HG03108 (cell line): ENCODE results near the gene RAD51B.
"Not testable (repeated sequence)": the region's sequence is repeated elsewhere in the genome, so short reads cannot be mapped to it uniquely, and the experiment has no call there.

ENCODE experiments used
- ATAC-seq: cut with Tn5 transposase; IDR thresholded peaks from one replicate; pipeline ENCODE4 v1.9.1; 2021; ENCODE audit warnings: moderate library complexity; ENCODE audit not compliant: unreplicated experiment

The RAD51B gene

DNA sequence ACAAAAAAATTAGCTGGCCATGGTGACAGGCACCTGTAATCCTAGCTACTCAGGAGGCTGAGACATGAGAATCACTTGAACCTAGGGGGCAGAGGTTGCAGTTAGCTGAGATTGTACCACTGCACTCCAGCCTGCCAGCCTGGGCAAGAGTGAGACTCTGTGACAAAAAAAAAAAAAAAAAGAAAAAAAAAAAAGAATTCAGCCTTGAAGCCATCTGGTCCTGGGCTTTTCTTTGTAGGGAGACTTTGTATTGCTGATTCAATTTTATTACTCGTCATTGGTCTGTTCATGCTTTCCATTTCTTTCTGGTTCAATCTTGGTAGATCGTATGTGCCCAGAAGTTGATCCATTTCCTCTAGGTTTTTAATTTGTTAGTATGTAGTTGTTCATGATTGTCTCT, 243.1 kb downstream of the RAD51B start:
- ATAC-seq: no peak

DNA sequence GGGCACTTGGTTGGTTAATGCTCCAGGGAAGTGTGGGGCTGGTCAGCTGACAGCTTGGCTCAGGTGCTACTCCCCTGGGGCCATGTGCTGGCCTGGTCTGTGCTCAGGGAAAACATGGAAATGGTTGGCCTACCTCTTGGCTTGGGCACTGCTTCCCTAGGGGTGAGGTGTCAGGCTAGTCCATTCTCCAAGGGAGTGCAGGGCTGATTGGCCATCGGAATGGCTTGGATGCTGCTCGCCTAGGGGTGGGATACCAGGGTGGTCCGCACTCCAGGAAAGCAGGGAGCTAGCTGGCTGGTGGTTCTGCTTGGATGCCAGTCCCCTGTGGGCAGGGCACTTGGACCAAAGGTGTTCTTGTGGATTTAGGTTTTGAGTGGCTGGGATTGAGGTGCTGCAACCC, 245.7 kb downstream of the RAD51B start:
- ATAC-seq: no peak

DNA sequence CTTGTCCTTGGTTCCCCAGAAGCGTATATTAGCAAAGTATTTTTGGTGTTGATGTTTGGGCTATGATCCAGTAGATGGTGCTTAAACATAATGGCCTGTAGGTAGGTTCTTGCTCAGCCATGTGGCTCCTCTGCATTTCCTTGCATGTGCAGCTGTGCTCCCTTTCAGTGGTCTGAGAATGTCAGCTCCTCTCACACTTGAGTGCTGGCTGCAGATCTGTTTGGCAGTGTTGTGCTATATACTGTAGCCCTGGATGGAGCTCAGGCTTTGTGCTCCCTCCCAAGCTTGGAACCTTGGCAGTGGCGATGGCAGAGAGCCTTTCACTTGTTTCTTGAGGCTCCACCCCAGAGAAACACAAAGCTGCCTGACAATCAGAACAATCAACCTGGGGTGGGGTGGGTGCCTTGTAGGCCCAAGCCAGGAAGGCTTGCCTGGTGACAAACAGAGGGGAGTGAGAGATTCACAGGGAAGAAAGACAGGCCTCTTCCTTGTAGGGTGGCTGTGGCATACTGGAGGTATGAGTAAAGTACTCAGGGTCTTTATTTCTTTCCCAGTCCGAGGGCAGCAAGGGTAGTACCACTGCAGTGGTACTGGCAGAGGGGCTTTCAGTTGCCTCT, 255.3 kb downstream of the RAD51B start:
- ATAC-seq: no peak

DNA sequence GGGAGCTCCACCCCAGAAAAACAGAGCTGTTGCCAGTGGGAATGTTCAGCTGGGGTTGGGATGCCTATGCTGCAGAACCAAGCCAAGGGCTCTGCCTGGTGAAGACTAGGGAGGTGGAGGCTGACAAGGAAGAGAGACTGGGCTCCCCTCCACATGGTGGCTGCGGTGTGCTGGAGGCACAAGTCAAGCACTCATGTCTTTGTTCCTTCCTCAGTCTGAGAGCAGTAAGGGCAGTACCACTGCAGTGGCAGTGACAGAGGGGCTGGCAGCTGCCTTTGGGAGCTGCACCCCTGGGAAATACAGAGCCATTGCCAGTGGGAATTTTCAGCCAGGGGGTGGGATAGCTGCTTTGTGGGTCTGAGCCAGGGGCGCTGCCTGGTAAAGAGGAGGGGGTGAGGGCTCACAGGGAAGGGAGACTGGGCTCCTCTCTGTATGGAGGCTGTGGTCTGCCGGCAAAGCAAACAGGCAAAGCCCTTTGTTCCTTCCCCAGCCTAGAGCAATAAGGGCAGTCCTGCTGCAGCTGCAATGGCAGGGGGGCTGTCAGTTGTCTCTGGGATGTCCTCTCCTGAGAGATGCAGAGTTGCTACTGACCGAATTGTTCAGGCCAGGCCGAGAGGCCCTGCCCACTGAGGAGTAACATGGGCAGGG, 255.9 kb downstream of the RAD51B start:
- ATAC-seq: no peak

GRCh38 chr14:68076451-68076850, 256.9 kb downstream of the RAD51B start:
- no peak for ATAC-seq

- ATAC-seq: no peak
Measured at GRCh38 chr14:68079941-68080697, 260.5 kb downstream of the RAD51B start.

DNA sequence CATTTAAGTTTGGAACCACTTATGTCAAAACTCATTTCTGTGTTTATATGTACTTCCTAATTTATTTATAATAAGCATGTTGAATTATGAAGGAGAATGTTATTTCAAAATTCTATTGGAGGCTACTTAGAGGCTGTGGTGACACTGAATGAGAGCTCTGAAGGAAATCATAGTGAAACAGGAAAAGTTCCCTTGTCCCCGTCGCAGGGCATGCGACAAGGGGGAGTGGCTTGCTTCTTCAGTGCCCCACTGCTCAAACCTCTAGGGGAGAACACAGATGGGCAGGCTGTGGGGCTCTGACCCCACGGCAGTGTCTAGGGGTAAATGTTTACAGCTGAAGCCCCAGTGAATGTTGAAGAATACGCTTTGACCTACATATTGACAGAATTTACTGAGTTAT, 261.9 kb downstream of the RAD51B start:
- no peak for ATAC-seq

DNA sequence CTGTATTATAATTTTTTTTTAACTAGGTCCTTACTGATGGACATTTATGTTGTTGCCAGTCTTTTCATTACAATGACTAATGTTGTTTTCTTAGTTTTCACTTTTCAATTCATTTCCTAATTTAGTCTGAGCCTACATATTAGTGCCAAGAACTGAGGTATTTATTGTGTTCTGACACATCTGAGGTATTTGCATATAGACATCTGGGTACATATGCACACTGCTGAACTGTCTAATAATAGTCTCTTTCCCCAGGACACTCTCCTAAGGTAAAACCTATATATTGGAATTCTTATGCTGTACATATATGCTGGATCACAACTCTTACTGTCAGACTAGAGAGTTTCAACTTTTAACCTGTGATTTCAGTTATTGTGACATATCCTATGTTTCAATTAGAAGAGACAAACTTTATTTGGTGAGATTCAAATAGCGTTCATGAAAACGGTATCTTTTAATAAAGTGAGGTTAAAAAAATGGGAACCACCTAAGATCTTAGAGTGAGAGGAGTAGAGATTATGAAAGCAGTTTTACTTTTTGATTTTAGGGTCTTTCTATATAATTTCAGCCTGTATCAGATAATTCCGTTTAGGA, 263.2 kb downstream of the RAD51B start:
- no peak for ATAC-seq

GRCh38 chr14:68084256-68084655, 264.7 kb downstream of the RAD51B start:
- ATAC-seq: no peak

- no peak for ATAC-seq
Measured at GRCh38 chr14:68085742-68086141, 266.2 kb downstream of the RAD51B start.

GRCh38 chr14:68088451-68088854, 268.9 kb downstream of the RAD51B start:
- no peak for ATAC-seq

DNA sequence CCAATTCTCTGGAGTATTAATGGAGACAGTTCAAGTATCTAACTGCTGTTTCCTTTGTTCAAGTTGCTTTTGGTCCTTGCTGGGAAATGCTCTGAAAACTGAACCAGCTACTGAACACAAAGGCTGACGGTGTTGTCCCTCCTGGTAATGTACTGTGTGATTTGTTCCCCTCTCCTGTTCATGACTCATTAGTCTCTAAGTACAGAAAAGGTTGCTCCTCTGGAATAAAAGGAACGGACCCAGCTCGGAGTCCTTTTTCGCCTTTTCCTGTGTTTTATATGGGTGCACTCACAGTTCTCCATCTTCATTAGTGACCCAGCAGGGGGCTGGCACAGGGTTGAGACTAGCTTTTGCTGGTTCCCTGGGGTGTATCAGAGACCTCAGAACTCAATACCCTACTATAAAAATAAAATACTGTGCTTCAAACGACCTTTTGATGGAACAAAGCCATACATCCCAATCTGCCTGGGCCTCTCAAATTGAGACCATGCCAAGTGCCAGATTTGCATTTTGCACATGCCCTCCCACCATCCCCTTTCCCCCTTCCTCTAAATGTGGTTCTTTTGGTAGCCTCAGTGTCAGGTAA, 269.7 kb downstream of the RAD51B start:
- ATAC-seq: no peak

DNA sequence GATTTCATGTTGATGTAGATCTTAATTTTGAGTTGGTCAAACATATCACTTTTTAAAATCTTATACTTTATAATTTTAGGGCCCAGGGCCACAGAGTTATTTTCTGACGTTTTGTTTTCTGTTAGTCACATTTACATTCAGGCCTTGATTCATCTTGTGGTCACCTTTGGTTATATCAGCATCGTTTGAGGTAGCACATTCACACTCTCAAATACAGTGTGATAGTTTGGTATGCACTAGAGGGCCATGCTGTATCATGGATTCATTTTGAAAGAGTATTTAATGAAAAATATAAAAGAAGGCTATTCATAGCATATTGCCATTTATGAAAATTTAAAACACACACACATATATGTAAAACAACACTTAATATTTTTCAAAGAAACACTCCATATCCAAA, 274.6 kb downstream of the RAD51B start:
- no peak for ATAC-seq

DNA sequence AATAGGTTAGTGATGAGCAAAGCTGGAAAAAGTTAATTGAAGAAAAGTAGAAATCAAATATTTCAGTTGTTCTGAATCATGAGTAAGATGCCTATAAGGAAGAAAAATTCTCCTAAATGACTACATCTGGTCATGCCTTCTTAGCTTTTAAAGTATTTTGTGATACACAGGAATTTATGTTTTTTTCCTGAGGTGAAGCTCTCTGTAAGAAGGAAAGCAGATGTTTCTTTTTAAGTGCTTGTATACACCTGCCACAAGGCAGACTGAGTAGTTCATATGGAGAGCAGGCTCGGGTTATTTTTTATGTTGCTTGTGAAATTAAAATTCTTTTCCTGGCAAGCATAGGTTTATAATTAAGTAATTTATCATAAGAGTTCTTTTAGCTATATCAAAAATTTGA, 275.2 kb downstream of the RAD51B start:
- no peak for ATAC-seq

DNA sequence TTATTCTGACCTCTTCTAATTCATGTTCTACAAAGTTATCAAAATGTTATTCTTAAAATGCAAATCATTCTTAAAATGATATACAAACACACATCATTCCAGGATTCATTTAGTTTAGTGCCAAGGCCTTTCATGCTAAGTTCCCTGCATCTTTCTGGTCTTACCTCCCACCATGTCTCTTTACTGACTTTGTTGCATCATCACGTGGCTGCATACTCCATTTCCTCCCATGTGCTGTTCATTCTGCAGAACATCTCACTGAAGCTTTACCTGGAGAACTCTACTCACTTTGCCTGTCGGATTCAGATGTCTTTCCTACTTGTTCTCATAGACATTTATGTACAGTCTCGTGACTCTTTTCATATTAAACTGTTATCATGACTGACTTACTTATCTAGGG, 278.1 kb downstream of the RAD51B start:
- no peak for ATAC-seq

DNA sequence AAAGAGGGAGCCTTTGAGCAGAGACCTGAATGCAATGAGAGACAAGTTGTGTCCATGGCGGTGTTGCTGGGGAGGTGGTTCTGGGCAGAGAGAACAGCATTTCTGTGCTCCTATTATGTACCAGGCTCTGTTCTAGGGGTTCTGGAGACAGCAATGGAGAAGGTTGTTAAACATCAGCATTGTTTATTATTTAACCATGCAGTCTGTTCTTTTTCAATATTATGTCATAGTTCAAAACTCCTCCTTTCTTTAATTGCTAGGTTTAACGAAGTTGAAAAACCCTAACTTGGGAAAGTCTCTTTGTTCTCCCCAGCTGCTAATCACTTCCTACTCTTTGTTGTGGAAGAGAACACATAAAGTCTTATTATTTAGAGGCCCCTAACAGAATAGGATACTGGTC, 279.3 kb downstream of the RAD51B start:
- ATAC-seq: no peak

- no peak for ATAC-seq
Measured at GRCh38 chr14:68099495-68100045, 280.0 kb downstream of the RAD51B start.

DNA sequence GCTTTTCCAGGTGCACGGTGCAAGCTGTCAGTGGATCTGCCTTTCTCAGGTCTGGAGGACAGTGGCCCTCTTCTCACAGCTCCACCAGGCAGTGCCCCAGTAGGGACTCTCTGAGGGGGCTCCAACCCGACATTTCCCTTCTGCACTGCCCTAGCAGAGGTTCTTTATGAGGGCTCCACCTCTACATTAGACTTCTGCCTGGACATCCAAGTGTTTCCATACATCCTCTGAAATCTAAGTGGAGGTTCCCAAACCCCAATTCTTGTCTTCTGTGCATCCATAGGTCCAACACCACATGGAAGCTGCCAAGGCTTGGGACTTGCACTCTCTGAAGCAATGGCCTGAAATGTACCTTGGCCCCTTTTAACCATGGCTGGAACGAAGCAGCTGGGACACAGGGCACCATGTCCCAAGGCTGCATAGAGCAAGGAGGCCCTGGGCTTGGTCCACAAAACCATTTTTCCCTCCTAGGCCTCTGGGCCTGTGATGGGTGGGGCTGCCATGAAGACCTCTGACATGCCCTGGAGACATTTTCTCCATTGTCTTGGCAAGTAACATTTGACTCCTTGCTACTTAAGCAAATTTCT, 282.2 kb downstream of the RAD51B start:
- not testable (repeated sequence) for ATAC-seq

GRCh38 chr14:68103853-68104252, 284.3 kb downstream of the RAD51B start:
- ATAC-seq: no peak

GRCh38 chr14:68104518-68104917, 284.9 kb downstream of the RAD51B start:
- ATAC-seq: no peak

DNA sequence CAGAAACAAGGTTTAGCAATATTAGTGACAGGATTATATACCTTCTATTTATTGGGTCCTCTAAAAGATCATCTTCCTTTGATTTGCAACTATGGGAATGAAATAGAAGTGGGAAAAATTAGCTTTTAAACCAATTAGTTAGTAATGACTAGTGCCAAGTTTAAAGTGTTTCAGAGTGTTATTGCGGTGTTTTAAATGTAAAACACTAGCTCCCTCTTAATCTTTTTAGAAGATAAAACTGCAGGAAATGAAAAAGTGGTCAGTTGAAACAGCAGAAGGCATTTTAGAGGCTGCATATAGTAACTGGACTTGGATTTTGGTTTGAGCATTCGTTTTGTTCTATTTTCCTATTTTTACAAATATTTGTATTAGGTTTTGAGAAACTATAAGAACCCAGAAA, 286.2 kb downstream of the RAD51B start:
- ATAC-seq: no peak
